Activated B cell treated with CpG ODN at 0.5 μM for 24 hours (primary cell): ENCODE results near the gene PIK3C2G. TPM values are rescaled to one million over a fixed set of nuclear protein-coding genes. Genes with fewer than 3 reads are reported as not detected.

Source experiments
- ATAC-seq: fragments of 200-7000 bp; cut with Tn5 transposase; one replicate; pipeline ENCODE4 v1.10.0; 2021; ENCODE audit warnings: low read depth, mild to moderate bottlenecking, moderate library complexity
- CTCF ChIA-PET: fragments of 350-600 bp; sonication (Branson Sonifier 250); formaldehyde crosslinking; loops from one replicate; lab custom pipeline; 2021; ENCODE audit warnings: antibody characterized with exemption; lab: Charles Lee
- POLR2A ChIA-PET: fragments of 350-600 bp; sonication (Branson Sonifier 250); formaldehyde crosslinking; loops from one replicate; lab custom pipeline; 2021; ENCODE audit warnings: antibody characterized with exemption; lab: Charles Lee
- DNase-seq: peaks from one replicate; pipeline ENCODE4 v3.0.0; 2022
- H3K27ac Mint-ChIP-seq: one replicate; pipeline ENCODE4 v1.8.0; 2020; ENCODE audit warnings: mixed read lengths
- H3K27me3 Mint-ChIP-seq: one replicate; pipeline ENCODE4 v1.8.0; 2021; ENCODE audit warnings: mixed read lengths
- H3K36me3 Mint-ChIP-seq: one replicate; pipeline ENCODE4 v1.8.0; 2021; ENCODE audit warnings: low read depth, mixed read lengths
- H3K4me1 Mint-ChIP-seq: one replicate; pipeline ENCODE4 v1.8.0; 2021; ENCODE audit warnings: mixed read lengths
- H3K4me3 Mint-ChIP-seq: one replicate; pipeline ENCODE4 v1.8.0; 2020; ENCODE audit warnings: mild to moderate bottlenecking, mixed read lengths
- H3K9me3 Mint-ChIP-seq: one replicate; pipeline ENCODE4 v1.8.0; 2020; ENCODE audit warnings: mixed read lengths
- intact Hi-C: fragments of 100-400 bp; cut with micrococcal nuclease; formaldehyde crosslinking; loops from one replicate; pipeline ENCODE4 v1.15.1; 2024
- total RNA-seq: library from RNA; stranded (reverse); gene quantifications from 2 replicates; pipeline ENCODE4 v1.2.3, GENCODE V29; 2022
- TF ChIP-seq, protein P1 (sequence below): fragments of 200-600 bp; IDR thresholded peaks from one replicate; pipeline ENCODE4 v1.8.0; 2022; ENCODE audit warnings: antibody characterized with exemption, mild to moderate bottlenecking

Gene PIK3C2G
- total RNA-seq, 1 donor from 2014 or later, result not detected

DNA sequence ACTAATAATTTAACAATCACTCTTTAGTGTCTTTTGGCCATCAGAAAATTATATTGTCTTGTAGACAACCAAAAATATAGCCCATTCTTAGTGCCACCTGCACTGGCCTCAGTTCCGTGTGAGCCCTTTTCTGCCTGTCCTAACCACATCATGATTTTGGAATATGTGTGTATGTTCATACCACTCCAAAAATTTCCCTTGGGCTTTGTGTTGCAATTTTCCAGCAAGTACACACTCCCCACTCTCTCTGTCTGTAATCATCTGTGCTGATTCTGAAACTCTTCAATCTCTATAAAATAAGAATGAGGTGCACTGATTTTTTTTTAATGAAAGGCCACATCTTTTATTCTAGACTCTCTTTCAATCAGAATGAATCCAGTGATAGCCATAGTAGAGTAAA lies 196.0 kb downstream of the PIK3C2G start:
- intact Hi-C loops, result no loop called here
- TF ChIP-seq, protein P1, sequence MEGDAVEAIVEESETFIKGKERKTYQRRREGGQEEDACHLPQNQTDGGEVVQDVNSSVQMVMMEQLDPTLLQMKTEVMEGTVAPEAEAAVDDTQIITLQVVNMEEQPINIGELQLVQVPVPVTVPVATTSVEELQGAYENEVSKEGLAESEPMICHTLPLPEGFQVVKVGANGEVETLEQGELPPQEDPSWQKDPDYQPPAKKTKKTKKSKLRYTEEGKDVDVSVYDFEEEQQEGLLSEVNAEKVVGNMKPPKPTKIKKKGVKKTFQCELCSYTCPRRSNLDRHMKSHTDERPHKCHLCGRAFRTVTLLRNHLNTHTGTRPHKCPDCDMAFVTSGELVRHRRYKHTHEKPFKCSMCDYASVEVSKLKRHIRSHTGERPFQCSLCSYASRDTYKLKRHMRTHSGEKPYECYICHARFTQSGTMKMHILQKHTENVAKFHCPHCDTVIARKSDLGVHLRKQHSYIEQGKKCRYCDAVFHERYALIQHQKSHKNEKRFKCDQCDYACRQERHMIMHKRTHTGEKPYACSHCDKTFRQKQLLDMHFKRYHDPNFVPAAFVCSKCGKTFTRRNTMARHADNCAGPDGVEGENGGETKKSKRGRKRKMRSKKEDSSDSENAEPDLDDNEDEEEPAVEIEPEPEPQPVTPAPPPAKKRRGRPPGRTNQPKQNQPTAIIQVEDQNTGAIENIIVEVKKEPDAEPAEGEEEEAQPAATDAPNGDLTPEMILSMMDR, result no peak
- DNase-seq (no peak), ATAC-seq (no peak)
- H3K4me1 Mint-ChIP-seq, result no peaks in the 10 kb centered on the region
- H3K27ac Mint-ChIP-seq, result no peak overlapping the region
- POLR2A ChIA-PET, result no interaction called here
- no peaks in the 10 kb centered on the region for H3K36me3 Mint-ChIP-seq
- no peak overlapping the region for H3K4me3 Mint-ChIP-seq
- no peaks in the 10 kb centered on the region for H3K27me3 Mint-ChIP-seq
- CTCF ChIA-PET, result no interaction called here
- peaks cover 2% of the 10 kb centered on the region for H3K9me3 Mint-ChIP-seq

DNA sequence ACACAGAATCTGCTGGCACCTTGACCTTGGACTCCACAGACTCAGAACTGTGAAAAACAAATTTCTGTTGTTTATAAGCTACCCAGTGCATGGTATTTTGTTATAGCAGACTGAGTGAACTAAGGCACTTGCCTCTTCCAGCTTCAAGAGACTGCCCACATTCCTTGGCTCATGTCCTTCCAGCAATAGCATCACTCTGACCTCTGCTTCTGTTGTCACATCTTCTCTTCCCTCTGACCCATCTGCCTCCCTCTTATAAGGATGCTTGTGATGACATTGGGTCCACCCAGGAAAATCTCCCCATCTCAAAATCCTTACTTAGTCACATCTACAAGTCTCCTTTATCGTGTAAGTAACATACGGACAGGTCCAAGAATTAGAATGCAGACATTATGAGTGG lies 200.4 kb downstream of the PIK3C2G start:
- Mint-ChIP-seq H3K4me3 (no peak overlapping the region), H3K27ac (no peak overlapping the region), H3K27me3 (no peaks in the 10 kb centered on the region), H3K9me3 (no peaks in the 10 kb centered on the region), H3K36me3 (no peaks in the 10 kb centered on the region), H3K4me1 (no peaks in the 10 kb centered on the region)
- intact Hi-C loops, result no loop called here
- no peak for ATAC-seq
- TF ChIP-seq, protein P1, result no peak
- no peak for DNase-seq
- ChIA-PET POLR2A (no interaction called here), CTCF (no interaction called here)

DNA sequence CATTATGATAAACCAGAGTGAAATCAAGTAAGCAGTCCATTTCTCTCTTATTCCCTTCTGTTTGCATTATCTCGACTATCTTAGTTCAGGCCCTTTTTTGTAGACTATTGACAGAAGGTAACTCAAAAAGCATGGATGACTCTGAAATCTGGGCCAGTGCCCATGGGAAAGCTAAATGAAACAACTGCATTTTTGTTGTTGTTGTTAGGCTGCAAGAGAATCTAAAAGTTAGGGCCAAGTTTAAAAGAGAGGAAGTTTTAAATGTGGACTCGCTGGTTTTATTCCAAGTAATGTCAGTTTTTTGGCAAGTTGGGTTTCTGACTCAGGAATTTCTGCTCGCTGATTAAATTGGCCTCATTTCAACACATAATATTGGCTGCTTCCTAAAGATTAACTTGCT lies 201.1 kb downstream of the PIK3C2G start:
- H3K36me3 Mint-ChIP-seq, result no peaks in the 10 kb centered on the region
- TF ChIP-seq, protein P1, result no peak
- ChIA-PET POLR2A (no interaction called here), CTCF (no interaction called here)
- H3K9me3 Mint-ChIP-seq, result peaks cover under 1% of the 10 kb centered on the region
- H3K27me3 Mint-ChIP-seq, result no peaks in the 10 kb centered on the region
- ATAC-seq (no peak), DNase-seq (no peak)
- H3K4me1 Mint-ChIP-seq, result no peaks in the 10 kb centered on the region
- H3K27ac Mint-ChIP-seq, result no peak overlapping the region
- no peak overlapping the region for H3K4me3 Mint-ChIP-seq
- intact Hi-C loops, result no loop called here

DNA sequence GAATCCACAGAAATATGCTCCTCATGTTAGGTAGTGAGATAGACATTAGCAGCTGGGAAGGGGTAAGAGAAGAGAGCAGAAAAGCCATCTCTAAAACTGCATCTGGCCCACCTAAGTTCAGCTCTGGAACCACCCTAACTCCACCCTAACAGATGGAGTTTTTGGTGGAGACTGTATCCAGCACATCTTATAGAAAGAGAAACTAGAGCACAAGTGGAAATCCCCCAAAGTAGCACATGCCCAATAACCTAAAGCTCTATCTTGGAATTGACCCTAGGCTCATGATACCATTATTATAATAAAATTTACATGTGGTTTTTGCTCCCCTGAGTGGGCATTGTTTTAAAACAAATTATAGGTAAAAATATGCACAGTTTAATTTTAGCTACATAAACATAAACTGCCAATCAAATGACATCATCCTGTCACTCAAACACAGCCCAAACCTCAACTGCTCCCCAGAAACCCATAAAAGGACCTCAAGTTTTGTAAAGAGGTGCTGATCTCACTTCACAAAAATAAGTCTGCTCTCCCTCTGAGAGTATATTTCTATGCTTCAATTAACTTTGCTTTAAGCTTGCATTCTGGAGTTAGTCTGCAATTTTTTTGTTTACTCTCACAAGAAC lies 206.4 kb downstream of the PIK3C2G start:
- CTCF ChIA-PET, result no interaction called here
- intact Hi-C loops, result no loop called here
- no peak for ATAC-seq
- no peaks in the 10 kb centered on the region for H3K4me1 Mint-ChIP-seq
- TF ChIP-seq, protein P1, result no peak
- no peak overlapping the region for H3K4me3 Mint-ChIP-seq
- H3K27me3 Mint-ChIP-seq, result no peaks in the 10 kb centered on the region
- H3K9me3 Mint-ChIP-seq, result peaks cover 2% of the 10 kb centered on the region
- H3K36me3 Mint-ChIP-seq, result no peaks in the 10 kb centered on the region
- no peak overlapping the region for H3K27ac Mint-ChIP-seq
- POLR2A ChIA-PET, result no interaction called here
- no peak for DNase-seq

DNA sequence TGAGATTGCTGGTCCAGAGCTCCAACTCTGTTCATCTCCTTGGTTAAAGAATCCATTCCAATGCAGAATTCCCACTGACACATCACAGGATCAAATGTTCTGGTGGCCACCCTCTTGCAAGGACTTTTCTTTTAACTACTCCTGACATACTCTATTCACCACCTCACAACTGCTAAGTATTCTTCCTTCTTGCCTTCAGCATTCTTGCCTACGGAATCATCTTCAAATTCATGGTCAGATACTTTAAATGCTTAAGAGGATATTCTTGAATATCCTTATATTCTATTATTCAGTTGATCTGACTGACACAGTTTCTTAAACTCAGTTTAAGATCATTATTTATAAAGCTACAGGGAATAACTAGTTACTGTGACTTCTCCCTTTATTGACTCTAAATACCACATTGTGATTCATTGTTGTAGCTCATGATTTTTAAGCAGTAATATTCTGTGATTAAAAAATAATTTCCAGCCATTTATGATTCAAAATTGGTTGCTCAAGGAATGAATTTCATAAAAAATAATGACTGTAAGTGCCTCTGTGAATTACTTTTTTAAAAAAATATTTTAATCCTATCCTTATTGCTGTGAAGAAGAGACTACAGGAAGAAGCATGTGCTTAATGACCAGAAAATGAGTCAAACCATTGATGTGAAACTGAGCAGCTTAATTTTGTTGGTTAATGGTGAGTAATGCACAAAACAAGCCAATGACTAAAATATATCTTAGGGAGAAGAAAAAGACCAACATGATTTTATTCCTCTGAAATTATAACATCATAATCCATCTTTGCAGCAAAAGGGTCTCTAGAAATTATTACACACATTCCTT lies 207.1 kb downstream of the PIK3C2G start:
- no peak overlapping the region for H3K4me3 Mint-ChIP-seq
- H3K4me1 Mint-ChIP-seq, result no peaks in the 10 kb centered on the region
- CTCF ChIA-PET, result no interaction called here
- TF ChIP-seq, protein P1, result no peak
- peaks cover 4% of the 10 kb centered on the region for H3K9me3 Mint-ChIP-seq
- POLR2A ChIA-PET, result no interaction called here
- H3K36me3 Mint-ChIP-seq, result no peaks in the 10 kb centered on the region
- no peaks in the 10 kb centered on the region for H3K27me3 Mint-ChIP-seq
- ATAC-seq (no peak), DNase-seq (no peak)
- H3K27ac Mint-ChIP-seq, result no peak overlapping the region
- intact Hi-C loops, result no loop called here
